Breast epithelium (tissue), 4 donors: ENCODE measurements around the gene PARVB. TPM values are rescaled to one million over a fixed set of nuclear protein-coding genes. Genes with fewer than 3 reads are reported as not detected.

Experiments used
- DNase-seq, 2 donors: peaks; one replicate each; pipeline ENCODE4 v3.0.0-alpha.2; 2019; ENCODE audit warnings: low spot score in 2 of 2
- H3K27ac ChIP-seq, 2 donors: fragments of 200-600 bp; sonication (generic) in 1 of 2; one replicate each; pipeline ENCODE4 v1.5.1; 2016 to 2019; ENCODE audit warnings: mild to moderate bottlenecking in 1 of 2
- H3K27me3 ChIP-seq, 2 donors: fragments of 200-600 bp; sonication (generic) in 1 of 2; one replicate each; pipeline versions ENCODE4 v1.5.1 to v1.6.0; 2017 to 2019; ENCODE audit warnings: control low read depth in 1 of 2, mild to moderate bottlenecking in 1 of 2
- H3K36me3 ChIP-seq: fragments of 200-600 bp; one replicate; pipeline ENCODE4 v1.5.1; 2019
- H3K4me1 ChIP-seq, 2 donors: fragments of 200-600 bp; sonication (generic); one replicate each; pipeline ENCODE4 v1.5.1; 2016 to 2019; ENCODE audit warnings: control low read depth in 1 of 2
- H3K4me3 ChIP-seq, 3 donors: fragments of 200-600 bp; sonication (generic); 1 replicate in 2 of 3; 2 replicates in 1 of 3; pipeline ENCODE4 v1.5.1; 2016 to 2019; ENCODE audit warnings: mild to moderate bottlenecking in 3 of 3, moderate library complexity in 2 of 3
- H3K9me3 ChIP-seq, 2 donors: fragments of 200-600 bp; sonication (generic) in 1 of 2; one replicate each; pipeline ENCODE4 v1.5.1; 2016 to 2019; ENCODE audit warnings: control low read depth in 1 of 2
- POLR2A ChIP-seq: fragments of 450-650 bp; IDR thresholded peaks from one replicate; pipeline ENCODE4 v1.6.1; 2016; ENCODE audit warnings: antibody characterized with exemption, mild to moderate bottlenecking, moderate library complexity
- POLR2AphosphoS5 ChIP-seq, 3 donors: sonication (generic); formaldehyde crosslinking; IDR thresholded peaks; one replicate each; pipeline ENCODE4 v1.6.1; 2017; ENCODE audit warnings: antibody characterized with exemption in 3 of 3
- intact Hi-C: fragments of 100-400 bp; cut with DNase I; formaldehyde crosslinking; loops from one replicate; pipeline ENCODE4 v1.15.1; 2023; ENCODE audit warnings: low total_unique reads
- total RNA-seq, 3 donors: library from RNA; depleted of rRNA; stranded (reverse); fragments of >200 nt; gene quantifications; one replicate each; pipeline ENCODE4 v1.1.0, GENCODE V29; 2016
- TF ChIP-seq, protein P1 (sequence below), 3 donors: fragments of 450-650 bp; IDR thresholded peaks; one replicate each; pipeline ENCODE4 v1.5.1; 2016 to 2017; ENCODE audit warnings: antibody characterized with exemption in 3 of 3, mild to moderate bottlenecking in 3 of 3, moderate library complexity in 3 of 3

The PARVB gene
- total RNA-seq, 3 donors from 2014 or later: 12.3 to 57.6 (median 21.6) TPM

DNA sequence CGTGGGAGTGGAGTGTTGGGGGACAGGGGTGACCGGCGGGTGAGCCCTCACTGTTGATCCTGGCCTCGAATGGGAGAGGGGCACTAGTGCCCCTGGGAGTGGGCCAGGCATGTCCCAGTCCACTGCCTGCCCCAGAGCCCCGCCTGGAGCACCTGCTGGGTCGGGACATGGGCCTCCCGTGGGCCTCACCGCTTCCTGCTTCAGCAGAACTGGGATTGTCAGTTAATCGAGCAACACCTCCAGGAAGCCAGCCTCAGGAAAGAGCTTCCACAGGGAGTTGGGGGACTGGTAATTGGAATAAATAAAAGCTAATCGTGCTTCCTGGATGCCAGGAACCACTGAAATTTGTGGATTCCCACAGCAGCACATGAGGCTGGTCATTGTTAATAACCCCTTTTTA is 43.8 kb downstream of the PARVB start:
- no peaks in the 10 kb centered on the region for H3K27me3 ChIP-seq
- H3K9me3 ChIP-seq: no peaks in the 10 kb centered on the region
- H3K4me3 ChIP-seq: no peak overlapping the region
- peak overlapping the region in 1 of 2 donors; percentile 2 for H3K27ac ChIP-seq
- no peaks in the 10 kb centered on the region for H3K4me1 ChIP-seq
- no peak for TF ChIP-seq POLR2AphosphoS5 (IDR thresholded peaks at IDR 0.05)
- TF ChIP-seq, protein P1, sequence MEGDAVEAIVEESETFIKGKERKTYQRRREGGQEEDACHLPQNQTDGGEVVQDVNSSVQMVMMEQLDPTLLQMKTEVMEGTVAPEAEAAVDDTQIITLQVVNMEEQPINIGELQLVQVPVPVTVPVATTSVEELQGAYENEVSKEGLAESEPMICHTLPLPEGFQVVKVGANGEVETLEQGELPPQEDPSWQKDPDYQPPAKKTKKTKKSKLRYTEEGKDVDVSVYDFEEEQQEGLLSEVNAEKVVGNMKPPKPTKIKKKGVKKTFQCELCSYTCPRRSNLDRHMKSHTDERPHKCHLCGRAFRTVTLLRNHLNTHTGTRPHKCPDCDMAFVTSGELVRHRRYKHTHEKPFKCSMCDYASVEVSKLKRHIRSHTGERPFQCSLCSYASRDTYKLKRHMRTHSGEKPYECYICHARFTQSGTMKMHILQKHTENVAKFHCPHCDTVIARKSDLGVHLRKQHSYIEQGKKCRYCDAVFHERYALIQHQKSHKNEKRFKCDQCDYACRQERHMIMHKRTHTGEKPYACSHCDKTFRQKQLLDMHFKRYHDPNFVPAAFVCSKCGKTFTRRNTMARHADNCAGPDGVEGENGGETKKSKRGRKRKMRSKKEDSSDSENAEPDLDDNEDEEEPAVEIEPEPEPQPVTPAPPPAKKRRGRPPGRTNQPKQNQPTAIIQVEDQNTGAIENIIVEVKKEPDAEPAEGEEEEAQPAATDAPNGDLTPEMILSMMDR (IDR thresholded peaks at IDR 0.05): no peak
- no peak for TF ChIP-seq POLR2A
- no peak for DNase-seq
- H3K36me3 ChIP-seq: no peaks in the 10 kb centered on the region
- intact Hi-C loops: no loop called here

DNA sequence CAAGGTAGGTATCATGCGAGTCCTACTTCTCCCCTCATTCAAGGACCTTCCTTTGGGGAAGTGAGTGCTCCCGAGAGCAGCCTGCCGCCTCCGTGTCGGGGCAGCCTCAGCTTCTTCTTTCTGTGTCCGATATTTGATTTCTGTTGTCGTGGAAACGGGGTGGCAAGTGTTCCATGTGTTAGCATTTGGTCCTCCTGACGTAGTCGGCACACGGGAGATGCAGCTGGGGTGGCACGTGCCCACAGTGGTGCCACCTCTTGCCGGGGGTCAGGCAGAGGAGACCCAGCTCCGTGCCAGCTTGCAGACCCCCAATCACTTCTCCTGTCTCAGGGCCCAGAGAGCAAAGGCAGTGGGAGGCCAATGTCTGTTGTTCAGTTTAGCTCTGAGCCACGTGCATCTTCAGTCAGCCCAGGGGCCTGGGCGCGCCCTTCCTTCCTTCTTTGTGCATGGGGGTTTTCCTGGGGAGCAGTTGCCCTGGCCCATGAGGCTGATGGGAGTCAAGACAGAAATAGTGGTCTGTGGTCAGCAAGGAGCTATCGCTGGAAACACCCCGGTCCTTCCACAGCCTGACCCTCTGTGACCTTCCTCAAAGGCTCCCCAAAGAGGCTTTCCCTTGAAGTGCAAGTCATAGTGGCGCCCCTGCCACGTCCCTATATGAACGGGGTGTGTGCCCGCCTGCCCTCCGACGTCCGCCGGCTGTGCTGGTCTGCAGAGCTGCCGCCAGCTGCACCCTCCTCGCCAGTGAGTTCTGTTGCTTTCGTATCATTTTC is 44.5 kb downstream of the PARVB start:
- Histone ChIP-seq H3K4me1 (no peaks in the 10 kb centered on the region), H3K27me3 (no peaks in the 10 kb centered on the region), H3K4me3 (no peak overlapping the region), H3K36me3 (no peaks in the 10 kb centered on the region), H3K27ac (peak overlapping the region in 1 of 2 donors; percentile 2), H3K9me3 (no peaks in the 10 kb centered on the region)
- TF ChIP-seq POLR2AphosphoS5 (IDR thresholded peaks at IDR 0.05): no peak
- no peak for TF ChIP-seq POLR2A
- TF ChIP-seq, protein P1 (IDR thresholded peaks at IDR 0.05): no peak
- DNase-seq: peak in 1 of 2 donors; percentile 20
- intact Hi-C loops: no loop called here

DNA sequence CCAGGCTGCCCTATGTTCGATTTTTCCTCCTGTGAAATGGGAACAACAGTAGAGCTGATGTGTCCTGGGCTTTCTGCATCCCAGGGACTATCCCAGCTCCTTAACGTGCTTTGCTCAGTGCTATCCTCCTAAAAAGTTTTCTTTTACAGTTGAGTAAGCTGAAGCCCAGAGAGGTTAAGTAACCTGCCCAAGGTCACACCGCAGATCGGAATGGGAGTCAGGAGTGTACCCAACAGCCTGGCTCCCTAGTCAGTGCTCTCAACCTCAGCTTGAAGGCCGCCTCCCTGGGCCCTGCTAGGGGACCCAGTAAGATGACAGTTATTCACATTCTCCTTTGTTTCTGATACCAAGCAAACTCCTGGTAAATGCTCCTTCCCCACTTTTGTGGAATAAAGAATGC is 45.9 kb downstream of the PARVB start:
- DNase-seq: no peak
- Histone ChIP-seq H3K27me3 (no peaks in the 10 kb centered on the region), H3K4me3 (no peak overlapping the region), H3K9me3 (no peaks in the 10 kb centered on the region), H3K27ac (no peak overlapping the region), H3K4me1 (no peaks in the 10 kb centered on the region), H3K36me3 (no peaks in the 10 kb centered on the region)
- intact Hi-C loops: no loop called here
- TF ChIP-seq, protein P1 (IDR thresholded peaks at IDR 0.05): no peak
- TF ChIP-seq POLR2AphosphoS5 (IDR thresholded peaks at IDR 0.05) (no peak), POLR2A (no peak)

DNA sequence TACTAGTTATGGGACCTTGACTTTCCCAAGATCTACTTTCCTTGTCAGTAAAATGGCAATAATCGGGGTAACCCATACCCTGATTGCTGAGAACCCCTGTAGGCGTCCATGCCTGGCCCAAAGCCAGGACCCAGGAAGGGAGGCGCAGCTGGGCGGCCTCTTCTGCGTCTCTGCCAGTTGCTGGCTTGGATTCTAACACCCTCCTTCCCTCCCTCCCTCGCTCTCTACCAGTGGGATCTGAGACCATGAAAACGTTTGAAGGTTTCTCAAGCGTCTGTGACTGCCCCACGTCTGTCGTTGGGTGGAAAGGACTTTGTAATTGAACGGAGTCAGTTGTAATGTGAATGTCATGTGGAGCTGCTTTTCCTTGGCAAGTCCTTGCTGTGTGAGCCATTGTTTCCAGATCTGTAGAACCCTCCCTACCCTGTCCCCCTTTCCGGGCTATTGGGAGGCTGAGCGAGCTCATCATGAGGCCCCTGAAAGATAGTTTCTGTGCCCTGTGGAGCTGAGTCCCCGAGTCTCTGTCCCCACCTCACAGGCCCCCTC is 47.8 kb downstream of the PARVB start:
- intact Hi-C loops: no loop called here
- H3K27ac ChIP-seq: no peak overlapping the region
- TF ChIP-seq, protein P1 (IDR thresholded peaks at IDR 0.05): no peak
- TF ChIP-seq POLR2A: no peak
- TF ChIP-seq POLR2AphosphoS5 (IDR thresholded peaks at IDR 0.05): no peak
- H3K4me3 ChIP-seq: no peak overlapping the region
- H3K36me3 ChIP-seq: no peaks in the 10 kb centered on the region
- no peak for DNase-seq
- H3K9me3 ChIP-seq: no peaks in the 10 kb centered on the region
- no peaks in the 10 kb centered on the region for H3K4me1 ChIP-seq
- H3K27me3 ChIP-seq: no peaks in the 10 kb centered on the region

DNA sequence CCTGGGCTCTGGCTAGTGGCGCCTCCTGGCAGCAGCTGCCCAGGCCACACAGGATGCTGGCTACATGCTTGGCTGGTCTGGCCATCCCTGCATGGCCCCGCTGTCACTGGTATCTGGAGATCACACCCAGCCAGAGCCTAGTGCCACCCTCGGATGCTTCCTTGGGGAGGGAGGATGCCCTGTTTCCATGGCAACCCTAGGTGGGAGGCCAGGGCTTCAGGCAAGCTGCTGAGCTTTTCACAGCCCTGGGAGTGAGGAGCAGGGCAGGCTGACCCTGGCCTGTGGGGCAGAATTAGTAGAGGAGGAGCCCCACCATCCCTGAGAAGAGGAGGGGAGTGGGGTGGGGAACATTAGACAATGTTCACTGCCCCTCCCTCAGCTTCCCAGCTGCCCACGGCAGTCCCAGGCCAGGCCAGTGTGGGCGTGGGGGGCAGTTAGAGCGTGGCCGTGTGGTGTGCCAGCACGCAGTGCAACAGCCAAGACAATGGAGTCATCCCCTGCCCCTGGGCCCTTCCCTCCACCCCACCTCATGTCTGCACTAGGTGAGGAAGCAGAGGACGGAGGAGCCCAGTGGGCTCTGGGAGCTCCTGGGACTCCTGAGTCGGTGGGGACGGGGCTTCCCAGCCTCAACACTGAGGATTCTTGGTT is 50.4 kb downstream of the PARVB start:
- H3K4me3 ChIP-seq: no peak overlapping the region
- H3K36me3 ChIP-seq: no peaks in the 10 kb centered on the region
- DNase-seq: no peak
- H3K27me3 ChIP-seq: no peaks in the 10 kb centered on the region
- H3K4me1 ChIP-seq: no peaks in the 10 kb centered on the region
- intact Hi-C loops: no loop called here
- no peak overlapping the region for H3K27ac ChIP-seq
- TF ChIP-seq, protein P1 (IDR thresholded peaks at IDR 0.05): no peak
- TF ChIP-seq POLR2AphosphoS5 (IDR thresholded peaks at IDR 0.05) (no peak), POLR2A (no peak)
- no peaks in the 10 kb centered on the region for H3K9me3 ChIP-seq
